GM12878 (cell line): Measurements from ENCODE around the gene SLC39A6. TPM values are rescaled to one million over a fixed set of nuclear protein-coding genes. Genes with fewer than 3 reads are reported as not detected.

Experiments
- ATAC-seq: fragments of 200-7000 bp; cut with Tn5 transposase; 3 replicates; pipeline ENCODE4 v1.9.1; 2020; ENCODE audit warnings: mild to moderate bottlenecking, moderate library complexity
- BruUV-seq: library from RNA; stranded (reverse); fragments of 400-500 nt; replicated peaks from 2 replicates; lab custom pipeline; 2021; lab: Mats Ljungman, UMichigan
- CTCF ChIA-PET: fragments of 300-600 bp; sonication (Branson Sonifier 250); formaldehyde crosslinking; extraction: SDS; loops from one replicate; lab custom pipeline; 2021; ENCODE audit warnings: inconsistent platforms; lab: Yijun Ruan, JAX
- POLR2A ChIA-PET: fragments of 350-600 bp; formaldehyde crosslinking; extraction: SDS; loops from one replicate; lab custom pipeline; 2021; ENCODE audit warnings: inconsistent platforms; lab: Charles Lee
- RAD21 ChIA-PET: fragments of 300-600 bp; sonication (Branson Sonifier 250); formaldehyde crosslinking; loops from one replicate; lab custom pipeline; 2023; ENCODE audit warnings: antibody characterized with exemption; ENCODE audit not compliant: unreplicated experiment; lab: Charles Lee
- SMC1A ChIA-PET: fragments of 300-600 bp; sonication (Branson Sonifier 250); formaldehyde crosslinking; loops from one replicate; lab custom pipeline; 2023; ENCODE audit not compliant: unreplicated experiment, uncharacterized antibody; lab: Charles Lee
- DNase-seq: peaks from one replicate; pipeline ENCODE4 v3.0.0-alpha.2; 2011; ENCODE audit warnings: low read depth, low spot score
- FAIRE-seq: peaks from 3 replicates; lab custom pipeline; 2011; peaks lifted over from hg19 to GRCh38; lab: Jason Lieb, UNC
- H2AFZ ChIP-seq: 2 replicates; pipeline ENCODE4 v1.6.0; 2011; ENCODE audit warnings: low read depth, low read length, control low read depth; ENCODE audit not compliant: control insufficient read depth
- H3K27ac ChIP-seq: 2 replicates; pipeline ENCODE4 v1.5.1; 2011; ENCODE audit warnings: control low read depth; ENCODE audit not compliant: control insufficient read depth, insufficient read depth
- H3K27me3 ChIP-seq, 2 experiments: replicated peaks in 1 of 2; 2 replicates each; pipeline versions ENCODE4 v1.6.0 to v1.6.1; 2011; ENCODE audit warnings: low read length in 1 of 2; ENCODE audit not compliant: control insufficient read depth in 2 of 2, insufficient read depth in 2 of 2
- H3K36me3 ChIP-seq, 2 experiments: 2 replicates each; pipeline ENCODE4 v1.5.1; 2011; ENCODE audit warnings: low read length in 1 of 2; ENCODE audit not compliant: control insufficient read depth in 2 of 2, insufficient read depth in 2 of 2
- H3K4me1 ChIP-seq: 2 replicates; pipeline ENCODE4 v1.6.1; 2011; ENCODE audit warnings: mild to moderate bottlenecking, low read length, moderate library complexity, mixed read lengths; ENCODE audit not compliant: control insufficient read depth, insufficient read depth
- H3K4me2 ChIP-seq: 2 replicates; pipeline ENCODE4 v1.6.0; 2011; ENCODE audit warnings: control low read depth; ENCODE audit not compliant: control insufficient read depth, insufficient read depth
- H3K4me3 ChIP-seq: fragments of 200-600 bp; sonication (generic); 2 replicates; pipeline ENCODE4 v1.5.1; 2016
- H3K79me2 ChIP-seq: 2 replicates; pipeline ENCODE4 v1.6.0; 2011; ENCODE audit warnings: low read length; ENCODE audit not compliant: control insufficient read depth, insufficient read depth
- H3K9ac ChIP-seq: 2 replicates; pipeline ENCODE4 v1.8.0; 2011; ENCODE audit warnings: low read length, control low read depth, mixed read lengths; ENCODE audit not compliant: control insufficient read depth, insufficient read depth
- H3K9me3 ChIP-seq: replicated peaks from 3 replicates; pipeline ENCODE4 v1.5.1; 2011; ENCODE audit warnings: mild to moderate bottlenecking, low read length; ENCODE audit not compliant: control insufficient read depth, insufficient read depth
- H4K20me1 ChIP-seq: 2 replicates; pipeline ENCODE4 v1.6.0; 2011; ENCODE audit not compliant: control insufficient read depth, insufficient read depth
- ETV6 ChIP-seq, 2 experiments: fragments of 450-650 bp in 1 of 2; IDR thresholded peaks in 1 of 2; conservative IDR thresholded peaks in 1 of 2; 2 replicates each; pipeline ENCODE4 v1.6.1; 2014; ENCODE audit warnings: antibody characterized with exemption in 1 of 2, borderline replicate concordance in 1 of 2, low read depth in 1 of 2, mild to moderate bottlenecking in 1 of 2, moderate library complexity in 1 of 2
- FOXK2 ChIP-seq: fragments of 450-650 bp; IDR thresholded peaks from 2 replicates; pipeline ENCODE4 v1.6.1; 2017; ENCODE audit warnings: mild to moderate bottlenecking, moderate library complexity
- HDGF ChIP-seq: fragments of 450-650 bp; IDR thresholded peaks from 2 replicates; pipeline ENCODE4 v1.6.1; 2016; ENCODE audit warnings: antibody characterized with exemption
- JUNB ChIP-seq: IDR thresholded peaks from 2 replicates; pipeline ENCODE4 v1.6.1; 2016; ENCODE audit warnings: antibody characterized with exemption, mild to moderate bottlenecking
- KAT2A ChIP-seq: conservative IDR thresholded peaks from 2 replicates; pipeline ENCODE4 v1.6.1; 2011; ENCODE audit warnings: low read depth, low read length; ENCODE audit not compliant: control insufficient read depth
- MXI1 ChIP-seq: fragments of 150-350 bp; IDR thresholded peaks from 2 replicates; pipeline ENCODE4 v1.6.1; 2011; ENCODE audit warnings: low read depth, mild to moderate bottlenecking, inconsistent platforms, low read length, improper control_type of control experiment
- NRF1 ChIP-seq: conservative IDR thresholded peaks from 2 replicates; pipeline ENCODE4 v1.6.1; 2011; ENCODE audit warnings: mild to moderate bottlenecking, low read depth, low read length, improper control_type of control experiment
- PAX5 ChIP-seq: IDR thresholded peaks from 2 replicates; pipeline ENCODE4 v1.6.1; 2011; ENCODE audit warnings: low read depth, low read length, borderline replicate concordance
- STAT1 ChIP-seq: fragments of 450-650 bp; conservative IDR thresholded peaks from 2 replicates; pipeline ENCODE4 v1.6.1; 2014; ENCODE audit warnings: antibody characterized with exemption, mild to moderate bottlenecking
- TCF3 ChIP-seq: IDR thresholded peaks from 2 replicates; pipeline ENCODE4 v1.6.1; 2012; ENCODE audit warnings: low read depth, mild to moderate bottlenecking, low read length, borderline replicate concordance; ENCODE audit not compliant: insufficient read depth
- TCF7 ChIP-seq: IDR thresholded peaks from 2 replicates; pipeline ENCODE4 v1.6.1; 2014; ENCODE audit warnings: antibody characterized with exemption, borderline replicate concordance
- ZZZ3 ChIP-seq: IDR thresholded peaks from 2 replicates; pipeline ENCODE4 v1.6.1; 2011; ENCODE audit warnings: low read depth; ENCODE audit not compliant: control insufficient read depth, insufficient read length
- WGBS: methylation state at CpG from one replicate; pipeline ENCODE4 v1.1.6; 2016; ENCODE audit warnings: low lambda C conversion rate; ENCODE audit not compliant: insufficient replicate concordance, insufficient coverage; ENCODE audit errors: missing lambda C conversion rate; 5-methylcytosine and 5-hydroxymethylcytosine counted together
- in situ Hi-C: fragments of 300-500 bp; cut with MboI; formaldehyde crosslinking; loops from 9 replicates; pipeline ENCODE4 v1.14.3; 2018; ENCODE audit warnings: mixed read lengths
- intact Hi-C: fragments of 100-400 bp; cut with micrococcal nuclease; formaldehyde crosslinking; loops from one replicate; pipeline ENCODE4 v1.14.2; 2022; ENCODE audit not compliant: unreplicated experiment
- polyA plus RNA-seq, 11 experiments: library from polyadenylated mRNA; depleted of rRNA in 4 of 11; unstranded in 6 of 11; stranded (reverse) in 5 of 11; fragments of >200 nt; fragmentation: Nextera tagmentation in 4 of 11; fragmentation: Illumina TruSeq in 1 of 11; extraction: Ambion mirVana in 4 of 11; extraction: Trizol in 1 of 11; gene quantifications; 1 replicate in 1 of 11; 2 replicates in 10 of 11; pipeline versions ENCODE4 v1.2.1 to v1.2.3, GENCODE V29; 2011 to 2016; ENCODE audit warnings: inconsistent platforms in 2 of 11, missing spikeins in 2 of 11, low read depth in 1 of 11
- total RNA-seq, 4 experiments: library from RNA; depleted of rRNA in 3 of 4; stranded (reverse); fragments of >200 nt in 3 of 4; fragmentation: Illumina TruSeq in 1 of 4; extraction: Trizol in 1 of 4; gene quantifications; 2 replicates each; pipeline versions ENCODE4 v1.2.1 to v1.2.3, GENCODE V29; 2013 to 2021
- TF ChIP-seq, protein P1 (sequence below): IDR thresholded peaks from 2 replicates; pipeline ENCODE4 v1.6.1; 2012; ENCODE audit warnings: improper control_type of control experiment, low read depth, low read length; ENCODE audit not compliant: insufficient replicate concordance
- TF ChIP-seq, protein P2 (sequence below): IDR thresholded peaks from 2 replicates; pipeline ENCODE4 v1.6.1; 2011; ENCODE audit warnings: low read depth, mild to moderate bottlenecking, low read length, moderate library complexity, borderline replicate concordance; ENCODE audit errors: extremely low read depth
- TF ChIP-seq, protein P3 (sequence below): fragments of 450-650 bp; IDR thresholded peaks from 2 replicates; pipeline ENCODE4 v1.6.1; 2016; ENCODE audit warnings: mild to moderate bottlenecking, moderate library complexity, borderline replicate concordance

Gene SLC39A6
- total and polyA plus RNA-seq, 10 of the 15 experiments (the other 5 are each of a cell fraction or from before 2014, with no cell fraction given): 12.4 to 65.9 (median 41.3) TPM

DNA sequence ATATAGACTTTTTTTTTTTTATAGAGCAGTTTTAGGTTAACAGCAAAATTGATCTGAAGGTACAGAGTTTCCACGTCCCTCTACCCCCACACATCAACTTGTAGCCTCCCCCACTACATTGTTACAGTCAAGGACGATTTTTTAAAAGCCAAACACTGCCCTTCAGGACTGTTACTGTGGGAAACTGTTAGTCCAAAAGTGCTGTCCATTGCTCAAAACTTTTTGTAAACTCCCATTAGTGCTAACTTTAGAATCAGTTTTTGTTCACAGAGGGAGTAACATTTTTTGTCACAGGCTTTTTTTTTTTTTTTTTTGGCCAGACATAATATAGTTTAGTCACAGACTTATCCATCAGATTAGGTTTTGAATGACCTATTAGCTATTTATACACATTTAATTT is 24.6 kb upstream of the SLC39A6 start:
- SMC1A ChIA-PET: interaction anchor here (0.7 to 1.0 kb wide), 2 partner anchors 9 to 651 kb away, joined by 3 to 5 read pairs; no protein-coding TSS in a partner anchor
- H3K27me3 ChIP-seq: no peaks in the 10 kb centered on the region
- no peak overlapping the region for H3K9ac ChIP-seq
- in situ Hi-C loops (no loop called here), intact Hi-C loops (loop anchor here (5.0 kb wide), 1 partner anchor 136 kb away; no protein-coding TSS in a partner anchor)
- H2AFZ ChIP-seq: no peak overlapping the region
- H3K27ac ChIP-seq: no peak overlapping the region
- CTCF ChIA-PET: interaction anchor here (1.5 kb wide), 1 partner anchor 10 kb away, joined by 4 read pairs; no protein-coding TSS in a partner anchor
- no TSS peak for BruUV-seq
- no peak for ATAC-seq
- 81% methylated on average over 2 of the region's 2 CpGs for WGBS
- H3K9me3 ChIP-seq: no peaks in the 10 kb centered on the region
- H3K79me2 ChIP-seq: no peaks in the 10 kb centered on the region
- peaks cover 18% of the 10 kb centered on the region for H3K4me1 ChIP-seq
- H4K20me1 ChIP-seq: no peaks in the 10 kb centered on the region
- no peak overlapping the region for H3K4me2 ChIP-seq
- POLR2A ChIA-PET: interaction anchor here (0.7 kb wide), 1 partner anchor 8 kb away, joined by 6 read pairs; no protein-coding TSS in a partner anchor
- RAD21 ChIA-PET: no interaction called here
- H3K4me3 ChIP-seq: no peak overlapping the region
- no peak for FAIRE-seq
- peaks cover 4 to 37% of the 10 kb centered on the region in 2 experiments for H3K36me3 ChIP-seq
- no peak for DNase-seq
- TF ChIP-seq TCF7 (no peak), ETV6 (conservative IDR thresholded peaks at IDR 0.05 in 1 of 2, IDR thresholded peaks at IDR 0.05 in 1 of 2; ENCODE audit: borderline replicate concordance in 1 of 2, low read depth in 1 of 2) (no peak), KAT2A (no peak), TCF3 (no peak), STAT1 (no peak), JUNB (no peak), FOXK2 (no peak), MXI1 (no peak), HDGF (no peak), NRF1 (no peak), ZZZ3 (no peak), PAX5 (no peak)
- TF ChIP-seq, protein P1, sequence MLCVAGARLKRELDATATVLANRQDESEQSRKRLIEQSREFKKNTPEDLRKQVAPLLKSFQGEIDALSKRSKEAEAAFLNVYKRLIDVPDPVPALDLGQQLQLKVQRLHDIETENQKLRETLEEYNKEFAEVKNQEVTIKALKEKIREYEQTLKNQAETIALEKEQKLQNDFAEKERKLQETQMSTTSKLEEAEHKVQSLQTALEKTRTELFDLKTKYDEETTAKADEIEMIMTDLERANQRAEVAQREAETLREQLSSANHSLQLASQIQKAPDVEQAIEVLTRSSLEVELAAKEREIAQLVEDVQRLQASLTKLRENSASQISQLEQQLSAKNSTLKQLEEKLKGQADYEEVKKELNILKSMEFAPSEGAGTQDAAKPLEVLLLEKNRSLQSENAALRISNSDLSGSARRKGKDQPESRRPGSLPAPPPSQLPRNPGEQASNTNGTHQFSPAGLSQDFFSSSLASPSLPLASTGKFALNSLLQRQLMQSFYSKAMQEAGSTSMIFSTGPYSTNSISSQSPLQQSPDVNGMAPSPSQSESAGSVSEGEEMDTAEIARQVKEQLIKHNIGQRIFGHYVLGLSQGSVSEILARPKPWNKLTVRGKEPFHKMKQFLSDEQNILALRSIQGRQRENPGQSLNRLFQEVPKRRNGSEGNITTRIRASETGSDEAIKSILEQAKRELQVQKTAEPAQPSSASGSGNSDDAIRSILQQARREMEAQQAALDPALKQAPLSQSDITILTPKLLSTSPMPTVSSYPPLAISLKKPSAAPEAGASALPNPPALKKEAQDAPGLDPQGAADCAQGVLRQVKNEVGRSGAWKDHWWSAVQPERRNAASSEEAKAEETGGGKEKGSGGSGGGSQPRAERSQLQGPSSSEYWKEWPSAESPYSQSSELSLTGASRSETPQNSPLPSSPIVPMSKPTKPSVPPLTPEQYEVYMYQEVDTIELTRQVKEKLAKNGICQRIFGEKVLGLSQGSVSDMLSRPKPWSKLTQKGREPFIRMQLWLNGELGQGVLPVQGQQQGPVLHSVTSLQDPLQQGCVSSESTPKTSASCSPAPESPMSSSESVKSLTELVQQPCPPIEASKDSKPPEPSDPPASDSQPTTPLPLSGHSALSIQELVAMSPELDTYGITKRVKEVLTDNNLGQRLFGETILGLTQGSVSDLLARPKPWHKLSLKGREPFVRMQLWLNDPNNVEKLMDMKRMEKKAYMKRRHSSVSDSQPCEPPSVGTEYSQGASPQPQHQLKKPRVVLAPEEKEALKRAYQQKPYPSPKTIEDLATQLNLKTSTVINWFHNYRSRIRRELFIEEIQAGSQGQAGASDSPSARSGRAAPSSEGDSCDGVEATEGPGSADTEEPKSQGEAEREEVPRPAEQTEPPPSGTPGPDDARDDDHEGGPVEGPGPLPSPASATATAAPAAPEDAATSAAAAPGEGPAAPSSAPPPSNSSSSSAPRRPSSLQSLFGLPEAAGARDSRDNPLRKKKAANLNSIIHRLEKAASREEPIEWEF: no peak
- TF ChIP-seq, protein P2, sequence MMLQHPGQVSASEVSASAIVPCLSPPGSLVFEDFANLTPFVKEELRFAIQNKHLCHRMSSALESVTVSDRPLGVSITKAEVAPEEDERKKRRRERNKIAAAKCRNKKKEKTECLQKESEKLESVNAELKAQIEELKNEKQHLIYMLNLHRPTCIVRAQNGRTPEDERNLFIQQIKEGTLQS: no peak
- TF ChIP-seq, protein P3, sequence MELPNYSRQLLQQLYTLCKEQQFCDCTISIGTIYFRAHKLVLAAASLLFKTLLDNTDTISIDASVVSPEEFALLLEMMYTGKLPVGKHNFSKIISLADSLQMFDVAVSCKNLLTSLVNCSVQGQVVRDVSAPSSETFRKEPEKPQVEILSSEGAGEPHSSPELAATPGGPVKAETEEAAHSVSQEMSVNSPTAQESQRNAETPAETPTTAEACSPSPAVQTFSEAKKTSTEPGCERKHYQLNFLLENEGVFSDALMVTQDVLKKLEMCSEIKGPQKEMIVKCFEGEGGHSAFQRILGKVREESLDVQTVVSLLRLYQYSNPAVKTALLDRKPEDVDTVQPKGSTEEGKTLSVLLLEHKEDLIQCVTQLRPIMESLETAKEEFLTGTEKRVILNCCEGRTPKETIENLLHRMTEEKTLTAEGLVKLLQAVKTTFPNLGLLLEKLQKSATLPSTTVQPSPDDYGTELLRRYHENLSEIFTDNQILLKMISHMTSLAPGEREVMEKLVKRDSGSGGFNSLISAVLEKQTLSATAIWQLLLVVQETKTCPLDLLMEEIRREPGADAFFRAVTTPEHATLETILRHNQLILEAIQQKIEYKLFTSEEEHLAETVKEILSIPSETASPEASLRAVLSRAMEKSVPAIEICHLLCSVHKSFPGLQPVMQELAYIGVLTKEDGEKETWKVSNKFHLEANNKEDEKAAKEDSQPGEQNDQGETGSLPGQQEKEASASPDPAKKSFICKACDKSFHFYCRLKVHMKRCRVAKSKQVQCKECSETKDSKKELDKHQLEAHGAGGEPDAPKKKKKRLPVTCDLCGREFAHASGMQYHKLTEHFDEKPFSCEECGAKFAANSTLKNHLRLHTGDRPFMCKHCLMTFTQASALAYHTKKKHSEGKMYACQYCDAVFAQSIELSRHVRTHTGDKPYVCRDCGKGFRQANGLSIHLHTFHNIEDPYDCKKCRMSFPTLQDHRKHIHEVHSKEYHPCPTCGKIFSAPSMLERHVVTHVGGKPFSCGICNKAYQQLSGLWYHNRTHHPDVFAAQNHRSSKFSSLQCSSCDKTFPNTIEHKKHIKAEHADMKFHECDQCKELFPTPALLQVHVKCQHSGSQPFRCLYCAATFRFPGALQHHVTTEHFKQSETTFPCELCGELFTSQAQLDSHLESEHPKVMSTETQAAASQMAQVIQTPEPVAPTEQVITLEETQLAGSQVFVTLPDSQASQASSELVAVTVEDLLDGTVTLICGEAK: no peak
